Erythroblast (primary cell): ENCODE measurements around the gene MDC1.

Experiments
- GATA1 ChIP-seq: IDR thresholded peaks from 2 replicates; pipeline ENCODE4 v1.6.1; 2011; ENCODE audit warnings: low read depth, mild to moderate bottlenecking, control low read depth, low read length, moderate library complexity
- POLR2A ChIP-seq: IDR thresholded peaks from 2 replicates; pipeline ENCODE4 v1.6.1; 2011; ENCODE audit warnings: mild to moderate bottlenecking, low read length

DNA sequence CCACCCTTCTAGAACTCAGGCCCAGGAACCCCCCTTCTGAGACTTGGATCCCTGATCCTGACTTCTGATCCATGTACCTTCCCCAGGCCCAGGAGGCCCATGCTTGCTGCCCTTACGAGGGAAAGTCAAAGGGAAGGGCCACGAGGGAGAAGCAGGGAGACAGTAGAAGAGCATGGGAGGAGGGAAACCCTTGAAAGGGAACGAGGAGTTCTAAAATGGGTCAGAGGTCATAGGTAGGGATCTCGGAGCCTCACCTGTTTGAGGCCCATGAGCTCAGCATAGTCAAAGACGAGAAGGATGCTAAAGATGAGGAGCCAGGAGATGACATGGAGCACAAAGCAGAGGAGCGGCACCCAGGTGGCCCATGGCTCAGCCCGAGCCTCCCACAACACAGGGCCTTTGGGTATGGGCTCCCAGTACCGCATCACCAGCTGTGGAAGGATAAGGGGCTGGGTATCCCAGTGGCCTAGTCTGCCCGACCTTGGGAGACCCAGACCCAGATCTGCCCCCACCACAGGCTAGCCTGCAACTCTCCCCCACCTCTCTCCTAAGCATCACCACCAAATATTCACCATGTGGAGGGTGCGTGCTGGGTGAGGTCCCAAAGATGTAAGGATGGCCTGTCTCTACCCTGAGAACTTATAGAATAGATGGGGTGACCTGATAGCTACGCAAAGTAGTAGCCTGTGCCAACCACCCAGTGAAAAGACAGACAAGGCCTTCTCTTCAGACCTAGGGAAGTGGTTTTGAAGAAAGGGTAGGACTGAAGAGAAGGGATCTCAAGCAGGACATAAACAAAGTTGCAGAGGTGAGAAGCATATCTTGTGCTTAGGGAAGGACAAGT, 27.8 kb downstream of the MDC1 start:
- no peak for TF ChIP-seq POLR2A
- TF ChIP-seq GATA1, result no peak
